ENCODE results near the gene MEPCE.
A peak's percentile ranks its signal among the peaks of the same experiment; 100 is the strongest.

Gene MEPCE

DNA sequence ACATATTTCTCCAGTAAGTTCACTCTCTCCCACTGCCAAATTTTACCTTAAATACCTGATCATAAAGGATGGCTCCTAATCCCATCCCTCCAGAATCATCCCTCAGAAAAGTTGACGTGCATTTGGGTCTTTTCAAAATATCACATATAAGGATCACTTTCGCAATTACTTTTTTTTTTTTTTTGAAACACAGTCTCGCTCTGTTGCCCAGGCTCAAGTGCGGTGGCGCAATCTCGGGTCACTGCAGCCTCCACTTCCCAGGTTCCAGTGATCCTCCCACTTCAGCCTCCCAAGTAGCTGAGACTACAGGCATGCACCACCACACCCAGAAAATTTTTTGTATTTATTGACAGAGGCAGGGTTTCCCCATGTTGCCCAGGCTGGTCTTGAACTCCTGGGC is 18.5 kb upstream of the MEPCE start (continued):
- no peak for TF ChIP-seq ZNF777 (tag by site-specific recombination; IDR thresholded peaks at IDR 0.05; ENCODE audit: borderline replicate concordance)

GRCh38 chr7:100413346-100413745 is 16.3 kb upstream of the MEPCE start:
- POLR2A ChIA-PET = interaction anchor here (1.0 kb wide), 1 partner anchor 15 kb away, joined by 3 read pairs; the partner anchor contains the start of gene ZCWPW1
- Histone ChIP-seq H3K9me3 (ENCODE audit: control insufficient read depth, insufficient read depth, low read depth, low read length) (no peaks in the 10 kb centered on the region), H3K36me3 (ENCODE audit: control insufficient read depth in 2 of 2, insufficient read depth in 1 of 2, low read length in 2 of 2) (no peaks in the 10 kb centered on the region), H3K27ac (ENCODE audit: extremely low read depth, low read depth, low read length) (no peak overlapping the region), H3K4me3 (ENCODE audit: low read depth, low read length) (no peak overlapping the region), H3K4me1 (ENCODE audit: control insufficient read depth, insufficient read depth, low read length) (no peaks in the 10 kb centered on the region)
- TF ChIP-seq, protein P1, sequence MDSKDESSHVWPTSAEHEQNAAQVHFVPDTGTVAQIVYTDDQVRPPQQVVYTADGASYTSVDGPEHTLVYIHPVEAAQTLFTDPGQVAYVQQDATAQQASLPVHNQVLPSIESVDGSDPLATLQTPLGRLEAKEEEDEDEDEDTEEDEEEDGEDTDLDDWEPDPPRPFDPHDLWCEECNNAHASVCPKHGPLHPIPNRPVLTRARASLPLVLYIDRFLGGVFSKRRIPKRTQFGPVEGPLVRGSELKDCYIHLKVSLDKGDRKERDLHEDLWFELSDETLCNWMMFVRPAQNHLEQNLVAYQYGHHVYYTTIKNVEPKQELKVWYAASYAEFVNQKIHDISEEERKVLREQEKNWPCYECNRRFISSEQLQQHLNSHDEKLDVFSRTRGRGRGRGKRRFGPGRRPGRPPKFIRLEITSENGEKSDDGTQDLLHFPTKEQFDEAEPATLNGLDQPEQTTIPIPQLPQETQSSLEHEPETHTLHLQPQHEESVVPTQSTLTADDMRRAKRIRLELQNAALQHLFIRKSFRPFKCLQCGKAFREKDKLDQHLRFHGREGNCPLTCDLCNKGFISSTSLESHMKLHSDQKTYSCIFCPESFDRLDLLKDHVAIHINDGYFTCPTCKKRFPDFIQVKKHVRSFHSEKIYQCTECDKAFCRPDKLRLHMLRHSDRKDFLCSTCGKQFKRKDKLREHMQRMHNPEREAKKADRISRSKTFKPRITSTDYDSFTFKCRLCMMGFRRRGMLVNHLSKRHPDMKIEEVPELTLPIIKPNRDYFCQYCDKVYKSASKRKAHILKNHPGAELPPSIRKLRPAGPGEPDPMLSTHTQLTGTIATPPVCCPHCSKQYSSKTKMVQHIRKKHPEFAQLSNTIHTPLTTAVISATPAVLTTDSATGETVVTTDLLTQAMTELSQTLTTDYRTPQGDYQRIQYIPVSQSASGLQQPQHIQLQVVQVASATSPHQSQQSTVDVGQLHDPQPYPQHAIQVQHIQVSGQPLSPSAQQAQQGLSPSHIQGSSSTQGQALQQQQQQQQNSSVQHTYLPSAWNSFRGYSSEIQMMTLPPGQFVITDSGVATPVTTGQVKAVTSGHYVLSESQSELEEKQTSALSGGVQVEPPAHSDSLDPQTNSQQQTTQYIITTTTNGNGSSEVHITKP (tag by site-specific recombination; IDR thresholded peaks at IDR 0.05) = 0 out of 2 replicates have a peak, but pooled peaks have one; percentile 6
- TF ChIP-seq ZBTB8A (tag by site-specific recombination; IDR thresholded peaks at IDR 0.05) = no peak
- CTCF ChIA-PET = interaction anchor here (2.0 kb wide), 1 partner anchor 11 kb away, joined by 5 read pairs; no protein-coding TSS in a partner anchor

DNA sequence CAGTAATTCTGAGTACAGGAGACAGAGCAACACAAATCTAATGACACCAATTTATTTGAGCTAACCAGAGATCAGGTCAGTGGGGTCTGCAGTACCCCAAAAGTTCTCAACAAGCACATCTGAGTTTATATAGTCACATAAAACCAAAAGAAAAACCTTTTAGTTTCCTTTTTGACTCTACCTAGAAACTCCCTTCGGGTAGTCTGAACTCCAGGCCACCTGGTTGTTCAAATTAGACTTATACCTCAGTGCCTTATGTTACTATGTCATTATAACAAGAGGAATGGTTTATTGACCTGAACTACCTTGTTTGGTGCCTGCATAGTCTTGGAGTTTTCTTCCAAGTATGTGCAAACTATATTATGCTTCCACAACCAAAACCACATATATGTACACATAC is 15.7 kb upstream of the MEPCE start:
- H3K4me1 ChIP-seq (ENCODE audit: control insufficient read depth, insufficient read depth, low read length) = no peaks in the 10 kb centered on the region
- no peak overlapping the region for H3K4me3 ChIP-seq (ENCODE audit: low read depth, low read length)
- H3K27ac ChIP-seq (ENCODE audit: extremely low read depth, low read depth, low read length) = no peak overlapping the region
- no peaks in the 10 kb centered on the region for H3K36me3 ChIP-seq (ENCODE audit: control insufficient read depth in 2 of 2, insufficient read depth in 1 of 2, low read length in 2 of 2)
- H3K9me3 ChIP-seq (ENCODE audit: control insufficient read depth, insufficient read depth, low read depth, low read length) = no peaks in the 10 kb centered on the region
- ChIA-PET CTCF (interaction anchor here (2.0 kb wide), 1 partner anchor 11 kb away, joined by 5 read pairs; no protein-coding TSS in a partner anchor), POLR2A (no interaction called here)
- TF ChIP-seq ZNF654 (tag by site-specific recombination; IDR thresholded peaks at IDR 0.05; ENCODE audit: low read depth) (no peak), ZBTB6 (tag by site-specific recombination; IDR thresholded peaks at IDR 0.05) (no peak), ZNF146 (tag by site-specific recombination; IDR thresholded peaks at IDR 0.05) (no peak), ZNF626 (tag by site-specific recombination; IDR thresholded peaks at IDR 0.05) (no peak), ZNF707 (tag by site-specific recombination; IDR thresholded peaks at IDR 0.05) (no peak), ZNF433 (tag by site-specific recombination; IDR thresholded peaks at IDR 0.05; ENCODE audit: low read depth) (no peak), KLF9 (tag by site-specific recombination; IDR thresholded peaks at IDR 0.05; ENCODE audit: low read depth) (no peak), ZFP69B (tag by site-specific recombination; IDR thresholded peaks at IDR 0.05) (no peak), ZFHX2 (tag by site-specific recombination; conservative IDR thresholded peaks at IDR 0.05) (no peak), ZNF394 (tag by site-specific recombination; IDR thresholded peaks at IDR 0.05; ENCODE audit: borderline replicate concordance) (no peak), ZIC2 (tag by site-specific recombination; IDR thresholded peaks at IDR 0.05) (no peak), ZNF19 (tag by site-specific recombination; IDR thresholded peaks at IDR 0.05; ENCODE audit: low read depth) (no peak), ZNF473 (tag by site-specific recombination; IDR thresholded peaks at IDR 0.05) (no peak), ZNF670 (tag by site-specific recombination; IDR thresholded peaks at IDR 0.05; ENCODE audit: low read depth) (no peak)

Data from HEK293 (cell line).